Measurements from ENCODE around the gene OR2AK2. TPM values are rescaled to one million over a fixed set of nuclear protein-coding genes. Genes with fewer than 3 reads are reported as not detected.

Gene OR2AK2
- total and polyA plus RNA-seq, 2 experiments from 2014 or later: 0.35 TPM; not detected in 1

Small RNA genes lying within 50 kb of the gene (small RNA-seq; reads per million reads assigned to genes)
- not detected for gene RF00019 (ENCODE audit: low replicate concordance)

Other genes with a start within 250 kb of the OR2AK2 start
- not detected in 2 replicates for gene OR6F1, start 248.6 kb upstream of the OR2AK2 start, total RNA-seq (2014; rRNA removed; shearing (Covaris generic))
- gene OR6F1, start 248.6 kb upstream of the OR2AK2 start, polyA plus RNA-seq (2016; fragmentation: Nextera tagmentation; extraction: Ambion mirVana): not detected in 2 replicates
- 0.31 TPM in 1 of 2 replicates, not detected in the other for gene OR14K1, start 226.6 kb upstream of the OR2AK2 start, total RNA-seq (2014; rRNA removed; shearing (Covaris generic))
- not detected in 2 replicates for gene OR14K1, start 226.6 kb upstream of the OR2AK2 start, polyA plus RNA-seq (2016; fragmentation: Nextera tagmentation; extraction: Ambion mirVana)
- gene OR14A2, start 217.1 kb upstream of the OR2AK2 start, total RNA-seq (2014; rRNA removed; shearing (Covaris generic)): not detected in 2 replicates
- gene OR14A2, start 217.1 kb upstream of the OR2AK2 start, polyA plus RNA-seq (2016; fragmentation: Nextera tagmentation; extraction: Ambion mirVana): 0.60 TPM in 1 of 2 replicates, not detected in the other
- gene OR1C1, start 204.7 kb upstream of the OR2AK2 start, total RNA-seq (2014; rRNA removed; shearing (Covaris generic)): not detected in 2 replicates
- 0.21 TPM in 1 of 2 replicates, not detected in the other for gene OR1C1, start 204.7 kb upstream of the OR2AK2 start, polyA plus RNA-seq (2016; fragmentation: Nextera tagmentation; extraction: Ambion mirVana)
- gene OR14A16, start 141.1 kb upstream of the OR2AK2 start, total RNA-seq (2014; rRNA removed; shearing (Covaris generic)): not detected in 2 replicates
- gene OR14A16, start 141.1 kb upstream of the OR2AK2 start, polyA plus RNA-seq (2016; fragmentation: Nextera tagmentation; extraction: Ambion mirVana): 0.21 and 0.34 TPM in 2 replicates
- gene OR11L1, start 123.3 kb upstream of the OR2AK2 start, total RNA-seq (2014; rRNA removed; shearing (Covaris generic)): not detected in 2 replicates
- gene OR11L1, start 123.3 kb upstream of the OR2AK2 start, polyA plus RNA-seq (2016; fragmentation: Nextera tagmentation; extraction: Ambion mirVana): not detected in 2 replicates
- 3.4 and 4.3 TPM in 2 replicates for gene TRIM58, start 108.0 kb upstream of the OR2AK2 start, total RNA-seq (2014; rRNA removed; shearing (Covaris generic))
- 1.6 and 2.4 TPM in 2 replicates for gene TRIM58, start 108.0 kb upstream of the OR2AK2 start, polyA plus RNA-seq (2016; fragmentation: Nextera tagmentation; extraction: Ambion mirVana)
- gene OR2W3, start 69.6 kb upstream of the OR2AK2 start, total RNA-seq (2014; rRNA removed; shearing (Covaris generic)): 0.45 and 1.9 TPM in 2 replicates
- 0.31 TPM in 1 of 2 replicates, not detected in the other for gene OR2W3, start 69.6 kb upstream of the OR2AK2 start, polyA plus RNA-seq (2016; fragmentation: Nextera tagmentation; extraction: Ambion mirVana)
- not detected in 2 replicates for gene OR2T8, start 45.0 kb upstream of the OR2AK2 start, total RNA-seq (2014; rRNA removed; shearing (Covaris generic))
- 0.40 TPM in 1 of 2 replicates, not detected in the other for gene OR2T8, start 45.0 kb upstream of the OR2AK2 start, polyA plus RNA-seq (2016; fragmentation: Nextera tagmentation; extraction: Ambion mirVana)
- gene OR2AJ1, start 40.3 kb upstream of the OR2AK2 start, total RNA-seq (2014; rRNA removed; shearing (Covaris generic)): not detected in 2 replicates
- not detected in 2 replicates for gene OR2AJ1, start 40.3 kb upstream of the OR2AK2 start, polyA plus RNA-seq (2016; fragmentation: Nextera tagmentation; extraction: Ambion mirVana)
- gene OR2L8, start 16.4 kb upstream of the OR2AK2 start, total RNA-seq (2014; rRNA removed; shearing (Covaris generic)): not detected in 2 replicates
- not detected in 2 replicates for gene OR2L8, start 16.4 kb upstream of the OR2AK2 start, polyA plus RNA-seq (2016; fragmentation: Nextera tagmentation; extraction: Ambion mirVana)
- not detected in 2 replicates for gene OR2L5, start 48.4 kb downstream of the OR2AK2 start, total RNA-seq (2014; rRNA removed; shearing (Covaris generic))
- gene OR2L5, start 48.4 kb downstream of the OR2AK2 start, polyA plus RNA-seq (2016; fragmentation: Nextera tagmentation; extraction: Ambion mirVana): not detected in 2 replicates
- 0.07 TPM in 1 of 2 replicates, not detected in the other for gene OR2L2, start 64.8 kb downstream of the OR2AK2 start, total RNA-seq (2014; rRNA removed; shearing (Covaris generic))
- gene OR2L2, start 64.8 kb downstream of the OR2AK2 start, polyA plus RNA-seq (2016; fragmentation: Nextera tagmentation; extraction: Ambion mirVana): 0.05 and 0.06 TPM in 2 replicates
- gene OR2L3, start 81.6 kb downstream of the OR2AK2 start, total RNA-seq (2014; rRNA removed; shearing (Covaris generic)): not detected in 2 replicates
- gene OR2L3, start 81.6 kb downstream of the OR2AK2 start, polyA plus RNA-seq (2016; fragmentation: Nextera tagmentation; extraction: Ambion mirVana): not detected in 2 replicates
- not detected in 2 replicates for gene OR2L13, start 130.0 kb downstream of the OR2AK2 start, total RNA-seq (2014; rRNA removed; shearing (Covaris generic))
- gene OR2L13, start 130.0 kb downstream of the OR2AK2 start, polyA plus RNA-seq (2016; fragmentation: Nextera tagmentation; extraction: Ambion mirVana): not detected in 2 replicates
- not detected in 2 replicates for gene OR2M5, start 179.9 kb downstream of the OR2AK2 start, total RNA-seq (2014; rRNA removed; shearing (Covaris generic))
- not detected in 2 replicates for gene OR2M5, start 179.9 kb downstream of the OR2AK2 start, polyA plus RNA-seq (2016; fragmentation: Nextera tagmentation; extraction: Ambion mirVana)
- gene OR2M2, start 209.6 kb downstream of the OR2AK2 start, total RNA-seq (2014; rRNA removed; shearing (Covaris generic)): not detected in 2 replicates
- gene OR2M2, start 209.6 kb downstream of the OR2AK2 start, polyA plus RNA-seq (2016; fragmentation: Nextera tagmentation; extraction: Ambion mirVana): not detected in 2 replicates
- gene OR2M3, start 232.0 kb downstream of the OR2AK2 start, total RNA-seq (2014; rRNA removed; shearing (Covaris generic)): not detected in 2 replicates
- gene OR2M3, start 232.0 kb downstream of the OR2AK2 start, polyA plus RNA-seq (2016; fragmentation: Nextera tagmentation; extraction: Ambion mirVana): not detected in 2 replicates